ENCODE results near the gene LPP.
A peak's percentile ranks its signal among the peaks of the same experiment; 100 is the strongest.
"Not testable (repeated sequence)": the region's sequence is repeated elsewhere in the genome, so short reads cannot be mapped to it uniquely, and the experiment has no call there.

LPP gene

DNA sequence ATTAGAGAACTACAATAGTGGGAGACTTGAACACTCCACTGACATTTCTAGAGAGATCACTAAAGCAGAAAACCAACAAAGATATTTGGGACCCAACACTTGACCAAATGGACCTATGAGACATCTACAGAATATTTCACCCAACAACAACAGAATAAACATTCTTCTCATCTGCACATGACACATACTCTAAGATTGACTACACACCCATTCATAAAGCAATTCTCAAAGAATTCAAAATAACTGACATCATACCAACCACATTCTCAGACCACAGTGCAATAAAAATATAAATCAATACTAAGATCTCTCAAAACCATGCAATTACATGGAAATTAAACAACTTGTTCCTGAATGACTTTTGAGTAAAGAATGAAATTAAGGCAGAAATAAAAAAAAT lies 473.7 kb downstream of the LPP start:
- DNase-seq (ENCODE audit: low read depth in 2 of 2), result peak; percentile 72 to 76

DNA sequence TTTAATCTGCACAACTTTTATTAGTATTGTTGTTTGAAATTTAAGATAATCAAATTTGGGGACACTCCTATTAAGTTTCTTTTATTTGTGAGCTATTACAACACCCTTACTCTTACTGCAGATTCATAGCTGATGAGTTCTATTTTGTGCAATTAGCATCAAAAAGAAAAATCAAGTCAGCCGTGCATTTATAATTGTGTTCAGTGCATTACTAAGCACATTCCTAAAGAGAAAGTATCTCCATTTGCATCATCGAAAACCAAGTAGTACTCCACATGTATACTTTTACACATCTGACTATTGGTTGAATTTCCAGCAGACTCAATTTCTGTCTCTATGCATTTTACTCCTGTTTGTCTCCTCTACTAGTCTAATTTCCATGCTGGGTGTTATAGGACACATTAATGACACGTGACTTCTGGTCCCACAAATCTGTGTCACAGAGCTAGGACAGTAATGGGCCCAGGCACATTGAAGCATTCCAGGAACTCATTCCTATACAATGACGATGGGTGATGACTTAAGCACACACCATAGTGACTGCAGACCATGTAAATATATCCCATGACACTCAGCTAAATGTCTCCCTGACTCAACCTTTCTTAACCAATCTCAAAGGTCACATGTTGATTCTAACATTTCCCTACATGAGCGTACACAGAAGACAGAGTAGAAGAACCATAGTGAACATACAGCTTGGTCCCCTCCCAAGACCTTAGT lies 477.5 kb downstream of the LPP start:
- DNase-seq (ENCODE audit: low read depth in 2 of 2), result peak in 1 of 2 experiments; percentile 21

DNA sequence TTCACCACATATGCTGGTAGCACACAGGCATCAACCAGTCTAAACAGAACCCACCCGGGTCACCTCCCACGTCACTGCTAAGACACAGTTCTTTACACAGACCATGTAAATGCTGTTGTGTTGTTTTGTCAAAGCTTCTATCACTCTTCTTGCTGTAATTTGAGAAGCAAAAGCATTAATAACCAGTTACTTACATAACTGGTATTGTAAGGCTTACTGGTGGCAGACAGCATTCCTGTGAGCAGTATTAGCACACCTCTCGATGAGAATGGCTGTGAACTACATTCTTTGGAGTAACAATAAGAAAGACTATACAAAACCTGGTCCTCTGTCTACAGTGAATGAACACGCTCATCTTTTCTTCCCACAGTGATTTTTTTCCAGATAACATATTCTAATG lies 479.2 kb downstream of the LPP start:
- DNase-seq (ENCODE audit: low read depth in 2 of 2), result no peak

DNA sequence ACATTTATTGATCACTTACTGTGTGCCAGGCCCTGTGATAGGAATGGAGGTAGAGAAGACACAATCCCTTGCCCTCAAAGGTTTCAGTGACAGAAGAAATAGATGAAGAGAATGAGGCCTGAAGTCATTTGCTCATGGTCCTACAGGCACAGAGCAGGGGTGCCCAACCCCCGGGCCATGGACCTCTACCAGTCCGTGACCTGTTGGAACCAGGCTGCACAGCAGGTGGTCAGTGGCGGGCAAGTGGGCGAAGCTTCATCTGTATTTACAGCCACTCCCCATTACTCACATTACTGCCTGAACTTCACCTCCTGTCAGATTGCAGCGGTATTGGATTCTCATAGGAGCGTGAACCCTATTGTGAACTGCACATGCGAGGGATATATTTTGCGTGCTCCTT lies 480.3 kb downstream of the LPP start:
- no peak for DNase-seq (ENCODE audit: low read depth in 2 of 2)

DNA sequence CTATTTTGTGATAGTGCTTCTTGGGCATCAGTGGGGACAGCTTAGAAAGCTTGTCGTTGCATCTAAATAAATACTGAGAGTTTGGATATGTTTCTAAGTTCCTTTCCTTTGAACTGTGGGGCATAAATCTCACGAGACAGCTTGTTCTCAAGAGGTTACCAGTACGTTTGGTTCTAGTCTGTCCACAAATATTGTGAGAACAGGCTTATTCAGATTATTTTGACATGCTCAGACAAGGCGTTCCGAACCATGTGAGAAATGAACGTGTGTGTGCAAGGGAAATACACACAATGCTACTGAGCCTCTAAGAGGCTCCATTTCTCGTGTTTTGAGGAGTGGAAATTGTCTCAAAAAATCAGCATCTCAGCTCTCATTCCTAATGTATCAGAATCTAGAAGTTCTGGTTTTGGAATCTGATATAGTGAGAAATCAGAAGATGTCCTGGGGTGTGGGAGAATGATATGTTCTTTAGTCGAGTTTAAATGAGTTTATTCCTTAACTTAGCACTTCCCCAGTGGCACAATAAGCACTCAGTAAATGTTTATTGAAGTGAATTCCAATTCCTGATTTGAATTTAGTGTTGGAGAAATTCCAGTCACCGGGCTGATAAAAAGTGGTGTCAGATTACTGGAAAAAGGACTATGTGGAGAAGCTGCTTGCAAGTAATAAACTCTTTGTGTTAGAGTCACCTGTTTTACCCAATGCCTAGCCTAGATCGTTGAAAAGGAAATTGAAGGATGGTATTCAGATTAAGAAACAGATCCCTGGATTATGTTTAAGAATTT lies 481.5 kb downstream of the LPP start:
- peak in 1 of 2 experiments; percentile 28 for DNase-seq (ENCODE audit: low read depth in 2 of 2)

DNA sequence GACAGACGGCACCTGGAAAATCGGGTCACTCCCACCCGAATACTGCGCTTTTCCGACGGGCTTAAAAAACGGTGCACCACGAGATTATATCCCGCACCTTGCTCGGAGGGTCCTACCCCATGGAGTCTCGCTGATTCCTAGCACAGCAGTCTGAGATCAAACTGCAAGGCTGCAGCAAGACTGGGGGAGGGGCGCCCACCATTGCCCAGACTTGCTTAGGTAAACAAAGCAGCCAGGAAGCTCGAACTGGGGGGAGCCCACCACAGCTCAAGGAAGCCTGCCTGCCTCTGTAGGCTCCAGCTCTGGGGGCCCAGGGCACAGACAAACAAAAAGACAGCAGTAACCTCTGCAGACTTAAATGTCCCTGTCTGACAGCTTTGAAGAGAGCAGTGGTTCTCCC lies 482.3 kb downstream of the LPP start:
- not testable (repeated sequence) for DNase-seq (ENCODE audit: low read depth in 2 of 2)

DNA sequence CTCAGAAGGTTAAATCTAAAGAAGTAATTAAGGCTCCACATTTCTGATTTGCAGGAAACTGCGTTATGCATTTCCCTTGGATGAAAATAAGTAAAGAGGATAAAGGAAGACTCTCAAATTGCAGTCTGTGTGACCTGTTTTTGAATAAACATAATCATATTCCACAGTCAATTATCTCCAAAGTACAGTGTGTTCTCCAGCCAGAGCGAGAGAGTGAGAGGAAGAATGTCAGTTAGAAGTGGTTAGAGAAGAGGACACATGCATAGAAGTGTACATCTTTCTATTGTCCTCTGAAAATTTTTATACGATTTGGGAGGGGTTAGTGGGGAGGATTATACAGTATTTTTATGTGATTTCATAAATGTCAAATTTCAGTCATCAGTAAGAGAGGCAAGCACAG lies 487.1 kb downstream of the LPP start:
- no peak for DNase-seq (ENCODE audit: low read depth in 2 of 2)

DNA sequence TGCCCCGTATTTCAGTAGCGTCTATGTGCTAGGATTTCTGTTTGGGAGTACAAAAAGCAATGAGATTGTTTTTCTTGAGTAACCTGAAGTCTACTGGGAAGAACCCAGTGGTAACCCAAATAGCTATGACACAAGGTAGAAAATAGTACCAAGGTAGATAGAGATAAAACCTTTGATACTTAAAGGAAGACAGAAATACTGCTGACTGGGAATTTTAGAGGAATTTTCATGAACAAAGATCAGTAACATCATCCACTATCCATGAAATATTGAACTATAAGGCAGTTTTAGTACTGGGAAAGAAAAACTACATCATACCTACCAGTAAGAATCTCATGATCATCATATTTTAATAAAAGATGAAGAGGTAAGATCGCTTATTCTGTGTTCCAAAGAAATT lies 489.8 kb downstream of the LPP start:
- DNase-seq (ENCODE audit: low read depth in 2 of 2), result no peak

DNA sequence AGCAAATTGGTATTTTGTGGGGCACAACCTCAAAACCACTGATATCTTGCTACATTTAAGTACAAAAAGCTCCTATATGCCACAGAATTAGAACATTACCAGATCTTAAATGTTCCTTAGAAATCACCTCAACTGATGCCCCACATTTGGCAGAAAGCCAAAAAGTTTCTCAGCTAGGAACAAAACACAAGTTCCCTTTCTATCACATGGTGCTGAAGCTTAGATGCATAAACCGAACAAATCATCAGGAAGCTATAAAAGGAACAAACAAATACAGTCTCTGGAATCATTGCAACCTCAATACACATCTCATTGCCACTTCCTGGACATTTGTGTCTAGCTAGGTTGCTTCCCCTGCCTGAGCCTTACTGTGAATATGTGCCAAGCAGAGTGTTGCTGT lies 492.6 kb downstream of the LPP start:
- no peak for DNase-seq (ENCODE audit: low read depth in 2 of 2)

DNA sequence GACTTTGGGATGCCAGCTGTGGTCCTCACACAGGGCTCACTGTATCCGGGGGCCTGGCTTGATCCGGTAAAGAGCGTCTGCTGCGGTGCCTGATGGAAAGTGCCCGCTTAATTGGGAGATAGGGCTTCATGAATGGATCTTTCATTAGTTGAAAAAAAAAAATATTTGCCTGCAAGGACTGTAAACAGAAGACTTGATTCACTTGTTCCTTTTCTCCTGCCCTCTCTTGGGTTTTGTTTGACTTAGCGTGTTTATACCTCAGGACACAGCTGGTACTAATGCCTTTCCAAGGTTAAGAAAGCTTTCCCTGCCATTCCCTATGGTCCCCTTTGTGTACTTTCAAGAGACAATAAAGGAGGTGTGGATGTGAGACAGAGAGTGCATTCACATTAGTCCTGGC lies 493.3 kb downstream of the LPP start:
- DNase-seq (ENCODE audit: low read depth in 2 of 2), result no peak

DNA sequence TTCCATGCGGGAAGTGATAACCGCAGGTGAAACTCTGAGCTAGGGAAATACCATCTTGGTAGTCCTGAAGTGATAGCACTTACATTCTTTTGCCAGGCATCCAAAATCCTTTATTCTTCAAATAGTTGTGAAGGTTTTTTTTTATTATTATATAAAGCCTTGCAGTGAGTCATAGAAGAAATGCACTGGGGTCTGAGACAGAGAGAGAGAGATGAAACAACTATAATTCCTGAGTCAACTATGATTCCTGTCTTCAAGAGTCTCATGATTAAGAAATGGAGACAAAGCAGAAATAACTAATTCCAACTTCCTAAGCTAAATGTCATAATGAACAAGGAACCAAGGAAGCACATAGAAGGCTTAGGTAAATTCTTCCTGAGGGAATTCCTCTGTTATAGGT lies 495.6 kb downstream of the LPP start:
- peak in 1 of 2 experiments; percentile 24 for DNase-seq (ENCODE audit: low read depth in 2 of 2)

DNA sequence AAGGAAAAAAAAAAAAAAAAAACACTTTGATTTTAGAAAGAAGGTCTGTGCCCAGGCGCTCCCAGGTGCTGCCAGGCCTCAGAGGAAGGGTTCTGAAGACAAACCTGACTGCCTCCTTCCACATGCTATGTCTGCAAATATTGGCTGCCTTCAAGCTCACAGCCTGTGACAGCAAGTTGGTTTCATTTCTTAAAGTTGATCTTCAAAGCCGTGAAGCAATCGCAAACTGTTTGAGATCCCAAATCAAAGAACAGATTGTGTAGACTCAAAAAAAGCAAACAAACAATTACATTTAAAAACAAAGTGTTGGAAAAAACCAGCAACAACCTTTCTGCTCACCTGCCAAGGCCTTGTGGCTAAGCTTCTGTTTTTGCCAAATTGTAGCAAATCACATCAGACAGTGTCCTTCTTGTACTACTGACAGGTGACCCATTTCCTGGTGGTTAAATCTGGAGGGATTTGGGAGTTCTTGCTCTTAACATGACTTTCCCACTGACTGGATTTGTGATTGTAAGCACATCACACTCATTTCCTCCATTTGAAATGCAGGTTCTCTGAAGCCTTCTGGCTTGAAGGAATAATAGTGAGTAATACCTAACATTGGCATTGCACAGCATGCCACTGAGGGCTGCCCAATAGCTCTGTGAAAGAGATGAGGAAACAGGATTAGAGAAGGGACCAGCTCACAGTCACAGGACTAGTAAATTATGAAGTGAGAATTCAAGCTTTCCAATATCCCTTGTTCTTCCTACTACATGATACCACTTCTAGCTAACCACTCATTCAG lies 502.4 kb downstream of the LPP start:
- no peak for DNase-seq (ENCODE audit: low read depth in 2 of 2)

DNA sequence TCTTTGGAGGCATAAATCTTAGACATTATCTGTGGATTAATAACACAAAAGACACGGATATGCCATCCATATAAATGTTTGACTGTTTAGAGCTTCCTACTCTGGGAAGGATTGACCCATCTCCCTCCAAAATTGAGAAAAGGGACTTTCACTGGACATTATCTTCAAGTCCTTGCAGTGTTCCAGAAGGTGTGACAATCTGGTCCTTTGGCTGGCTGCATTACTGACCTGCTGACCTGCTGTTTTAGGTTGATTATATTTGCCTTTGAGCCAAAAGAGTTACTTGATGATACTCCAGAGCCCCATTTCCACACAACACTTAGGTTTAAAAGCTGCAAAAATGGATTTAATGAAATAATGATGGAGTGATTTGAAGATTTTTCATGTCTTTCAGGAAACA lies 504.6 kb downstream of the LPP start:
- no peak for DNase-seq (ENCODE audit: low read depth in 2 of 2)

DNA sequence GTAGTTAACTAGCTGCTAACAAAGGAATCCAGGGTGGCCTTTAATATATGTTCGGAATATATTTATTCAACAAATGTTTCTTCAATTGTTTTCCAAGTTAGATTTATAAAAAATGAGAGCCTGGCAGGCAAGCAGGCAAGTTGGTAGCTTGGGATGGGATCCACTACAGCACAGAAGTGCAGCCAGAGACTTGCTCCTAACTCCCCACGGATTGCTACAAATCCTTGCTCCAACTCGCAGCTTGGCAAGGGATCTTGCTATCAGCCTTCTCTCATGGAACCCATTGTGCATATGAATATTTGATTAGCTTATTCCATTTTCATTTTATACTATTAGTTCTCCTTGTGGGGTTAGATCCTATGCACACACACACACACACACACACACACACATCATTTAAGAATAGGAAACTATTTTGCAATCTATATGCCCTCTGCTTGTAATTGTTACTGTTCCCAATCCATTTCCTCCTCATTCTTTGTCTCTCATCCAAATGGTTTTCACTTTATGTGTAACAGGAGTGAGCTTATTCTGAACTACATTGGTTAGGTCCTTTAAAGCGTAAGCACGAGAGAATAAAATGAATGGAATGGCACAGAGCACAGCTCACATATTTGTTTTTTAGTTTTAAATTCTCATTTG lies 505.6 kb downstream of the LPP start:
- DNase-seq (ENCODE audit: low read depth in 2 of 2), result no peak

DNA sequence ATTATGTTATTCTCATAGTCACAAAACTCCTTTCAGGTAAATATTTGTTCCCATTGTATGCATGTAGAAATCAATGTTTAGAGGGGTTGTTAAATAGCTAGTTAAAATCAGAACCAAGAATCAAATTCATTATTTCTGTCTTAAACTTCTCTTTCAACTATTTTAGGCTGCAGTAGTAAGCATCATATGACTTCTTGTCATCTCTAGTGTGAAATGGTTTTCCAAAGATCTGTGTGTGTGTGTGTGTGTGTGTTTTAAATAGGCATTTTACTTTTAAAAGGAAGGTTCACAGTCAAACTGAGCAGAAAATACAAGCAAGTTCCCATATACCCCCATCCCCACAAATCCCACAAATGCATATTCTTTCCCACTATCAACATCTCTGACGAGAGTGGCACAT lies 506.5 kb downstream of the LPP start:
- DNase-seq (ENCODE audit: low read depth in 2 of 2), result no peak

DNA sequence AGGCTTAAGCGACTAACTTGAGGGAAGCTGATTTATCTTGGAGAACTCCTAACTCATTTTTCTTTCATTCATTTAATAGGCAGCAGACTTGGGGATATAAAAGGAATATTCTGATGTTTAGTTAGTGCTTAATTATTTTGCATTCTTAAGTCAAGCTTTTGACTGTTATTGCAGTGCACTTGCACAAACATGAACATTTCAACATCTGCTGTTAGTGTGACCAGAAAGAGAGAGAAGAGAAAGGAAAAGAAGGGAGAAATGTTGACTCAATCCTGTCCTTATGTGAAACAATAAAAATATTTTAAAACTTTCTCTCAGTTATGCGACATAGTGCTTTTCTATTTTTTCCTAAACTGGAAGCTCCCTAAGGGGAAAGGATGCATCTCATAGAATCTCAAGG lies 507.8 kb downstream of the LPP start:
- no peak for DNase-seq (ENCODE audit: low read depth in 2 of 2)

DNA sequence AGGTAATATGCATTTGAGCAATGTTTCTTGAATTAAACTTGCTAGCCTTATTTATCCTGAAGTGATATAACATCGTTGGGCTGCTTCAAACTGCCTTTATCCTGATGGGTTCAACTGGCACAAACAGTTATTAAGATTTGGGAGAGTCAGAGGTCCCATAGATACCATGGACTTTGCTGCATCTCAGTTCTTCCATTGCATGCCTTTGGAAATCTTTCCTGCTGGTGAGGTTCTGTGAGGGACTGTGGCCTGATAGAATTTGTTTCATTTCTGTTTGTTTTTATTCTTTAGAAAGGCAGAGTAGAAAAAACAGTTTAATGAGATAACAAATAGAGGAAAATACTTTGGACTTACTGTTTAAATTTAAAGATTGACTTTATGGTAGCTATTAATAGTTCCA lies 508.3 kb downstream of the LPP start:
- no peak for DNase-seq (ENCODE audit: low read depth in 2 of 2)

DNA sequence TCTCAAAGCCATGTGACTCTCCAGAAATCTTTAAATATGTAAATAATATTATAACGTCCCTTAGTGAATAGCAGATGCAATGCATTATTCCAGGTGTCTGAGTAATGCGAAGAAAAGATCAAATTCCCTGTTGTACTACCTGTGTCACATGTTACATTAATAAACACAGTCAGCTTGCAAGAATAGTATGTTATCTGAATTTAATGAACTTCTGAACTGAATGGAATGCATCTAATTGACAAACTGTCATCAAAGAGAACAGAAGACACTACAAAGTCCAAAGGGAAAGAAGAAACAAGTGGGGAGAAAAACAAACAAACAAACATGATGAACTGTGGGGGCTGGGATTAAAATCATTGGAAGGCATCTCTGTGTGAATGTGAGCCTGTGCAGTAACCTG lies 508.8 kb downstream of the LPP start:
- no peak for DNase-seq (ENCODE audit: low read depth in 2 of 2)

DNA sequence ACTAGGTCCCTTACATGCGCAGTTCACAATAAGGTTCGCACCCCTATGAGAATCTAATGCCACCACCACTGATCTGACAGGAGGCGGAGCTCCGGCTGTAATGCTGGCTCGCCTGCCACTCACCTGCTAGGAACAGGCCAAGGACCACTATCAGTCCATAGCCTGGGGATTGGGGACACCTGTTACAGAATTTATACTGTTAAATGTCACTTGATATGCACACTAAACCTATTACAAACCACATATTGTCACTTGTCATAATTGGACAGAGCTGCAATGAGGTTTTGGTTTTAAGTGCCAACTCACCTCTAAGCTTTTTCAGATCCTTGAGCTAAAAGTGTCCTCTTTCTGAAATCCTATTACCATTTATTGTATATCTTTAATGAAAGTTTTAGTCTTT lies 509.9 kb downstream of the LPP start:
- DNase-seq (ENCODE audit: low read depth in 2 of 2), result no peak

DNA sequence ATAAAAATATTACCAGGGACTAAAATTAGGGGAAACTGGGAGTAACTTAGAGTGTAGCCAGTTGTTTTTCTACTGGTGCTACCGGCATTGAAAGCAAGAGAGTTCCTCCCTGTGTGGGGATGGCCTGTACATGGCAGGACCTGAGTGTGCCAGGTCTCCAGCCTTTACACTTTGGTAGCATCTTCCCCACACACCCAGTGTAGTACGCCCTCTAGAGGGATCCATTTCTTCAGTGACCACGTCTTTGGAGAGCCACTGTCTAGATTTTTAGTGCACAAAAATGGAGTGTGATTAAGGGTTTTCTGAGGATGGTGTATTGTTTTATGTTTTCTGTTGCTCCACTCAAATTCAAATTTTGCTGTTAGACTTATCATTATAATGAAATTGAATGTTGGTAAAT lies 510.8 kb downstream of the LPP start:
- no peak for DNase-seq (ENCODE audit: low read depth in 2 of 2)

DNA sequence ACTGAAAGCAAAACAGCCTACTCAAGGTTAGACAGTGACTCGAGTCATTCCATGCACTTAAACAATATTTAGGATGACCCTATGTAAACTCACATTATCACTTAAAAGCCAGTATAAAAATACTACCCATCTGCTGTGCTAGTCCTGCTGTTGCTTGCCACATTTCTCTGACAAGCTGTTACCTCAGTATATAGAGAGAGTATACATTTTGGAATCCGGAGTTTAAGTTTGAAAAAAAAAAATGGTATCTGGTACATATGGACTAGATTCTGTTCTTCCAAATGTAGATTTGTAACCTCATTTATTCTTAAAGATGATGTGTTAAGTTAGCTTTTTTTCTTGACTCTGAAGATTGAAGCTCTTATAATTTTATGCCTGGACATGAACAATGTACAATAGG lies 514.0 kb downstream of the LPP start:
- no peak for DNase-seq (ENCODE audit: low read depth in 2 of 2)

DNA sequence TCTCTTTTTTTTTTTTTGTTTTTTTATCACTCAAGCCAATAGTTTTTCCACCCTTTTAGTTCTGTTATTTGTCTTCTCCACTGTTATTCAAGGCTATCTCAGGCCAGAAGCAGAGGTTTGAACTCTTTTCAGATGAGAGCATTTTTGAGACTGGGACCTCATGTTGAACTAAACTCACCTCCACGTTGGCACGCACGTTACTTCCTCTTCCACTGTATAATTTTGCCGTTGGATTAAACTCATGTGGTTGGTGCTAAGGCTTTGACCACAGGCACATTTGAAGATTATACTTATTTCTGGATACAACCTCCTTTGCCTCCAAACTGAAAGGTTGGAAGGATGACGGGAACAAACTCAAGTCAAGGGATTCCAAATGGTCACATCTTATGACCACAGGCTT lies 516.5 kb downstream of the LPP start:
- DNase-seq (ENCODE audit: low read depth in 2 of 2), result no peak

Data from fibroblast of skin of left biceps (primary cell).